ENCODE data around the gene MED12L.

MED12L gene

DNA sequence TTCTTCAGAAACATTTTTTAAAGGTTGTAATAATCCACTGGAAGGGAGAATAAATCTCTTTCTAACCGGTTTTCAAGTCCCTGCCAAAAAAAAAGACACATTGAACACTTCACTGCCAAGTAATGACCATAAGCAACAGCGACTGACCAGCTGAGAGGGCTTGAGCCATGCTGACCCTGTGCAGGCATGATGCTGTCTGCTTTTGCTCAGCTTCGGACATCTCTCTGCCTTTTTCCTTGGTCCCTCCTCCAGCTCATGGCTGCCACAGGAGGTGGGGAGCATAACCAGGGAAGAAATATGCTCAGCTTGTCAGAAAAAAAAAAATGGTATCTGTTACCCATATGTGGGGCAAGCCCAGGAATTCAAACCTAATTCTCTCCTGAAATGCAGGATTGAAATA is 373.9 kb downstream of the MED12L start:
- Histone ChIP-seq H2AFZ (ENCODE audit: low read length) (no peak overlapping the region), H3K4me2 (ENCODE audit: low read depth, low read length) (no peak overlapping the region), H3K4me1 (ENCODE audit: low read length) (no peaks in the 10 kb centered on the region), H3K36me3 (replicated peaks; ENCODE audit: insufficient read depth, low read length) (no peaks in the 10 kb centered on the region), H3K9me3 (replicated peaks; ENCODE audit: insufficient read depth, low read length) (no peaks in the 10 kb centered on the region), H3K9ac (ENCODE audit: low read length) (no peak overlapping the region), H3K79me2 (ENCODE audit: low read length) (no peaks in the 10 kb centered on the region), H3K9me2 (replicated peaks; ENCODE audit: insufficient read depth, low read length) (no peaks in the 10 kb centered on the region), H3K4me3 (ENCODE audit: low read length) (no peak overlapping the region), H3K27me3 (replicated peaks; ENCODE audit: insufficient read depth, low read length) (no peaks in the 10 kb centered on the region), H3K27ac (ENCODE audit: low read length) (no peak overlapping the region), H3F3A (ENCODE audit: insufficient read depth, low read length) (no peaks in the 10 kb centered on the region), H4K20me1 (ENCODE audit: insufficient read depth, low read length) (no peaks in the 10 kb centered on the region)
- DNase-seq, result no peak
- TF ChIP-seq CTCF (IDR thresholded peaks at IDR 0.05; ENCODE audit: low read length) (no peak), EZH2phosphoT487 (IDR thresholded peaks at IDR 0.05; ENCODE audit: low read length) (no peak), EZH2 (optimal IDR thresholded peaks at IDR 0.05; ENCODE audit: low read depth, low read length) (no peak)

DNA sequence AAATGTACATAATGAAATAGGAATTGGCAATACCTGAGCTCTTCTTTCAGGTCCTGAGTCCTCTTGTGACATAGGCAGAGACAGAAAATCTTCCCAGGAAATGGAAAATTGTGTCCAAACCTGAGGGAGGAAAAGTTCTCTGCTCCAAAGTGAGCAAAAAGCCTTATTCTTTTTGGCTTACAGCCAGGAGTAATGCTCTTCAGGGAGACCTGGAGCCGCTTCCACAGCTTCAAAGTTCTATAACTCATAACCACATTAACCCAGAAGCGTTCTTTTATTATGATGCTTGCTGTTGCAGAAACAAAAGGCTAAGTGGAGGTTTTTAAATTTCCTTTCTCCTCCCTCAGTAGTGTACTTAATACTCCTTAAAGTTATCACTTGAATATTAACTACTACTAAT is 374.8 kb downstream of the MED12L start:
- H3K27me3 ChIP-seq (replicated peaks; ENCODE audit: insufficient read depth, low read length), result no peaks in the 10 kb centered on the region
- H4K20me1 ChIP-seq (ENCODE audit: insufficient read depth, low read length), result no peaks in the 10 kb centered on the region
- no peaks in the 10 kb centered on the region for H3K79me2 ChIP-seq (ENCODE audit: low read length)
- H2AFZ ChIP-seq (ENCODE audit: low read length), result no peak overlapping the region
- H3K4me2 ChIP-seq (ENCODE audit: low read depth, low read length), result no peak overlapping the region
- H3K4me1 ChIP-seq (ENCODE audit: low read length), result no peaks in the 10 kb centered on the region
- no peak overlapping the region for H3K9ac ChIP-seq (ENCODE audit: low read length)
- no peaks in the 10 kb centered on the region for H3K9me3 ChIP-seq (replicated peaks; ENCODE audit: insufficient read depth, low read length)
- no peaks in the 10 kb centered on the region for H3K9me2 ChIP-seq (replicated peaks; ENCODE audit: insufficient read depth, low read length)
- no peak for DNase-seq
- no peaks in the 10 kb centered on the region for H3K36me3 ChIP-seq (replicated peaks; ENCODE audit: insufficient read depth, low read length)
- no peaks in the 10 kb centered on the region for H3F3A ChIP-seq (ENCODE audit: insufficient read depth, low read length)
- H3K27ac ChIP-seq (ENCODE audit: low read length), result no peak overlapping the region
- TF ChIP-seq CTCF (IDR thresholded peaks at IDR 0.05; ENCODE audit: low read length), result no peak
- TF ChIP-seq EZH2phosphoT487 (IDR thresholded peaks at IDR 0.05; ENCODE audit: low read length), result no peak
- no peak for TF ChIP-seq EZH2 (optimal IDR thresholded peaks at IDR 0.05; ENCODE audit: low read depth, low read length)
- H3K4me3 ChIP-seq (ENCODE audit: low read length), result no peak overlapping the region

DNA sequence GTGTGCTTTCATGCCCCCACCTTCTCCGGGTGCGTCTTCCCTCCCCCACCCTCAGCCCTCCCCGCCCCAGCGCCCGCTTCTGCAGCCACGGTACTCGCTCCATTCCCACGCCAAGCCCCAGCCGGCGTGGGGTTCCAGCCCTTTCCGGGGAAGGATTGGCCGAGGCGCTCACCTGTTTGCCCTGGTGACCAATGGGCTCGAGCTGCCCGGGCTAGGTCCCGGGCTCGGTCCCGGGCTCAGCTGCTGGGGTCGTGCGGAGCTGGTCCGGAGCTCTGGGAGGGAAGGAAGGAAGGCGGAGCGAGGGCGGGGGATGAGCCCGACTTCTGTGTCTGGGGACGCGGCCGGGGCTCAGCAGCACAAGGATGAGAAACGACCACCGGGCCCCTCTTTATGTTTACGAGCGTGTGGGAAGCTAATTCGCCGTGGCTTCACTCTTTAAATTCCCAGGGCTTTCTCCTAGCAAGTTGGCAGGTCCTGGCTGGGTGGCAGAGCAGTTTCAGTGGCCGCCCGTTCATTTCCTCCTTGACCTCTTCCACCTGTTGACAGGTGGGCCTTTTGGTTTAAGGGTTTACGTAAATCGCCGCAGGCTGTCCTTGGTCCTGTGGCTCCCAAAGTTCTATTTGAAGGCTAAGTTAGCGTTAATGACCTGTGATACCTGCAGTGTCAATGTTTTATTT is 375.4 kb downstream of the MED12L start, which contains the start of gene IGSF10:
Gene IGSF10 (minus strand): TSS at position 288 of the 677 bp plus-strand sequence. CDS start 2,352 bp downstream, outside the sequence.
- Histone ChIP-seq H3K9me3 (replicated peaks; ENCODE audit: insufficient read depth, low read length) (no peaks in the 10 kb centered on the region), H3K4me1 (ENCODE audit: low read length) (no peaks in the 10 kb centered on the region), H3K9ac (ENCODE audit: low read length) (no peak within 1 kb of the TSS), H3K4me3 (ENCODE audit: low read length) (no peak within 1 kb of the TSS), H2AFZ (ENCODE audit: low read length) (no peak within 1 kb of the TSS), H3K27ac (ENCODE audit: low read length) (no peak within 1 kb of the TSS), H3K36me3 (replicated peaks; ENCODE audit: insufficient read depth, low read length) (no peaks in the 10 kb centered on the region), H3K9me2 (replicated peaks; ENCODE audit: insufficient read depth, low read length) (no peaks in the 10 kb centered on the region), H3K27me3 (replicated peaks; ENCODE audit: insufficient read depth, low read length) (no peaks in the 10 kb centered on the region), H4K20me1 (ENCODE audit: insufficient read depth, low read length) (no peaks in the 10 kb centered on the region), H3K4me2 (ENCODE audit: low read depth, low read length) (no peak within 1 kb of the TSS), H3K79me2 (ENCODE audit: low read length) (no peaks in the 10 kb centered on the region), H3F3A (ENCODE audit: insufficient read depth, low read length) (no peaks in the 10 kb centered on the region)
- no peak for DNase-seq
- TF ChIP-seq CTCF (IDR thresholded peaks at IDR 0.05; ENCODE audit: low read length) (no peak), EZH2phosphoT487 (IDR thresholded peaks at IDR 0.05; ENCODE audit: low read length) (no peak), EZH2 (optimal IDR thresholded peaks at IDR 0.05; ENCODE audit: low read depth, low read length) (no peak)
